Tibial nerve (tissue), 4 donors: ENCODE results near the gene ARHGAP27. TPM values are rescaled to one million over a fixed set of nuclear protein-coding genes. Genes with fewer than 3 reads are reported as not detected.

Experiments used
- DNase-seq, 2 donors: peaks; one replicate each; pipeline ENCODE4 v3.0.0-alpha.2; 2019; ENCODE audit warnings: low spot score in 2 of 2
- H3K27ac ChIP-seq, 4 donors: fragments of 200-600 bp; sonication (generic) in 3 of 4; one replicate each; pipeline ENCODE4 v1.5.1; 2017 to 2019; ENCODE audit warnings: mild to moderate bottlenecking in 1 of 4
- H3K27me3 ChIP-seq, 2 donors: fragments of 200-600 bp; sonication (generic) in 1 of 2; one replicate each; pipeline versions ENCODE4 v1.5.1 to v1.6.0; 2017 to 2019
- H3K36me3 ChIP-seq, 3 donors: fragments of 200-600 bp; sonication (generic); one replicate each; pipeline ENCODE4 v1.5.1; 2018 to 2019
- H3K4me1 ChIP-seq, 4 donors: fragments of 200-600 bp; sonication (generic) in 3 of 4; one replicate each; pipeline ENCODE4 v1.5.1; 2017 to 2019
- H3K4me3 ChIP-seq, 4 donors: fragments of 200-600 bp; sonication (generic) in 3 of 4; one replicate each; pipeline ENCODE4 v1.5.1; 2017 to 2019; ENCODE audit warnings: mild to moderate bottlenecking in 1 of 4, moderate library complexity in 1 of 4
- H3K9me3 ChIP-seq, 4 donors: fragments of 200-600 bp; sonication (generic) in 3 of 4; one replicate each; pipeline ENCODE4 v1.5.1; 2017 to 2019
- CTCF ChIP-seq, 5 experiments: fragments of 200-600 bp in 3 of 5; fragments of 450-650 bp in 2 of 5; sonication (generic) in 3 of 5; IDR thresholded peaks; one replicate each; pipeline ENCODE4 v1.5.1; 2016 to 2019; ENCODE audit warnings: antibody characterized with exemption in 5 of 5, mild to moderate bottlenecking in 3 of 5, moderate library complexity in 2 of 5
- EP300 ChIP-seq, 2 donors: sonication (generic); formaldehyde crosslinking; IDR thresholded peaks; one replicate each; pipeline ENCODE4 v1.6.1; 2017; ENCODE audit warnings: antibody characterized with exemption in 2 of 2, mild to moderate bottlenecking in 1 of 2
- POLR2A ChIP-seq, 2 donors: fragments of 450-650 bp; IDR thresholded peaks; one replicate each; pipeline ENCODE4 v1.6.1; 2017; ENCODE audit warnings: antibody characterized with exemption in 2 of 2, mild to moderate bottlenecking in 2 of 2, moderate library complexity in 2 of 2
- WGBS, 2 donors: methylation state at CpG; one replicate each; pipeline ENCODE4 v1.1.5; 2018; 5-methylcytosine and 5-hydroxymethylcytosine counted together
- total RNA-seq, 4 donors: library from RNA; depleted of rRNA; stranded (reverse); fragments of >200 nt; gene quantifications; one replicate each; pipeline ENCODE4 v1.1.0, GENCODE V29; 2016

Gene ARHGAP27
- total RNA-seq, 4 donors from 2014 or later, result 18.4 to 36.3 (median 22.5) TPM

- 83 to 88% methylated on average over 5 of the region's 5 CpGs for WGBS, 2 donors
- Histone ChIP-seq H3K4me3 (no peak overlapping the region), H3K27me3 (no peaks in the 10 kb centered on the region), H3K36me3 (no peaks in the 10 kb centered on the region), H3K27ac (peak overlapping the region in 2 of 4 donors; percentile 67 to 83), H3K4me1 (peaks cover 0 to 37% (median 10%) of the 10 kb centered on the region in 4 donors), H3K9me3 (no peaks in the 10 kb centered on the region)
- no peak for DNase-seq
- no peak for TF ChIP-seq EP300 (IDR thresholded peaks at IDR 0.05)
- no peak for TF ChIP-seq CTCF (IDR thresholded peaks at IDR 0.05)
Measured at GRCh38 chr17:45411348-45412105, 21.1 kb downstream of the ARHGAP27 start.

- peaks cover 0 to 2% (median 0%) of the 10 kb centered on the region in 3 donors for H3K36me3 ChIP-seq
- H3K4me3 ChIP-seq, result peak overlapping the region in 3 of 4 donors; percentile 1 to 45 (median 44)
- H3K27ac ChIP-seq, result peak overlapping the region in 3 of 4 donors; percentile 64 to 83 (median 67)
- H3K27me3 ChIP-seq, result peaks cover 0 to 5% of the 10 kb centered on the region in 2 donors
- 50 to 61% methylated on average over 20 to 24 of the region's 24 CpGs for WGBS, 2 donors
- H3K4me1 ChIP-seq, result peaks cover 0 to 48% (median 14%) of the 10 kb centered on the region in 4 donors
- H3K9me3 ChIP-seq, result no peaks in the 10 kb centered on the region
- DNase-seq, result peak in 1 of 2 donors; percentile 56
- TF ChIP-seq CTCF (IDR thresholded peaks at IDR 0.05) (no peak), EP300 (IDR thresholded peaks at IDR 0.05) (no peak), POLR2A (IDR thresholded peaks at IDR 0.05) (no peak)
Measured at GRCh38 chr17:45410144-45411091, 22.3 kb downstream of the ARHGAP27 start.

GRCh38 chr17:45409659-45410076 is 23.0 kb downstream of the ARHGAP27 start:
- WGBS, 2 donors, result 72 to 83% methylated on average over 2 to 5 of the region's 5 CpGs
- H3K27ac ChIP-seq, result peak overlapping the region in 3 of 4 donors; percentile 64 to 83 (median 67)
- TF ChIP-seq POLR2A (IDR thresholded peaks at IDR 0.05) (no peak), EP300 (IDR thresholded peaks at IDR 0.05) (no peak), CTCF (IDR thresholded peaks at IDR 0.05) (no peak)

GRCh38 chr17:45408611-45409421 is 23.9 kb downstream of the ARHGAP27 start:
- TF ChIP-seq POLR2A (IDR thresholded peaks at IDR 0.05), result no peak
- no peak for TF ChIP-seq CTCF (IDR thresholded peaks at IDR 0.05)
- TF ChIP-seq EP300 (IDR thresholded peaks at IDR 0.05), result no peak
- Histone ChIP-seq H3K27ac (peak overlapping the region in 1 of 4 donors; percentile 23), H3K36me3 (peaks cover 0 to 10% (median 10%) of the 10 kb centered on the region in 3 donors), H3K9me3 (no peaks in the 10 kb centered on the region), H3K4me1 (peaks cover 0 to 49% (median 16%) of the 10 kb centered on the region in 4 donors), H3K4me3 (peak overlapping the region in 2 of 4 donors; percentile 44 to 45), H3K27me3 (peaks cover 0 to 5% of the 10 kb centered on the region in 2 donors)
- no peak for DNase-seq
- WGBS, 2 donors, result 60 to 68% methylated on average over 11 of the region's 11 CpGs

More at GRCh38 chr17:45409659-45410076, 23.0 kb downstream of the ARHGAP27 start:
- Histone ChIP-seq H3K36me3 (peaks cover 0 to 3% (median 2%) of the 10 kb centered on the region in 3 donors), H3K27me3 (peaks cover 0 to 5% of the 10 kb centered on the region in 2 donors), H3K9me3 (no peaks in the 10 kb centered on the region), H3K4me1 (peaks cover 0 to 49% (median 16%) of the 10 kb centered on the region in 4 donors), H3K4me3 (peak overlapping the region in 3 of 4 donors; percentile 1 to 45 (median 44))
- no peak for DNase-seq
